ENCODE data around the gene SLC24A4. TPM values are rescaled to one million over a fixed set of nuclear protein-coding genes. Genes with fewer than 3 reads are reported as not detected.

The SLC24A4 gene
- total RNA-seq, 2 experiments from 2014 or later, result not detected

DNA sequence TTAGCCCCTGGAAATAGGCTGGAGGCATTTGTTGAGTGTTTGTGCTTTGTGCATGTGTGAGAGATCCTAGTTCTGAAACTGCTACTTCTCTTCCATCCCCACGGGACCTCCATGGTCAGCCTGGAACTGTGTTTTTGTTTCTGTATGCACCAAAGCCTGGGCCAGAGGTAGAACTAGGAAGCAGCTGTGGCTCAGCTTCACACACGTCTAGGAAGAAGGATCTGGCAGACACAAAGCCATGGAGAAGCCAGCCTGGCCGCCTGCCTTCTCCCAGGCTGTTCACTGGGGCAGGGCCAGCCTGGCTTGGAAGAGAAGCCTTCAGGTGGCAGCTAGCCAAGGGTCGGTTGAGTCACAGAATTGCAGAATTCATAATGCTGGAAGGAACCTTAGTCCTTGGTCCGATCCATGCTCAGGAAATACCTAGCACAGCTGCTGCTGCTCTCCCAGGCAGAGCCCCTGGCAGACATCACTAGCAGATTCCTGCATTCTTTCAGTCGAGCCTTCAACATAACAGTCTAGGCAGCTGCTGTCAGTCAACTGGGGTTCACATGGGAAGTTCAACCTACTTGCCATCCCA lies 217.6 kb downstream of the SLC24A4 start:
- peaks cover 22% of the 10 kb centered on the region for H3K36me3 Mint-ChIP-seq (ENCODE audit: low read depth)
- ChIA-PET POLR2A (interaction anchor here (0.6 to 1.2 kb wide), 2 partner anchors 9 to 142 kb away, joined by 3 to 5 read pairs; no protein-coding TSS in a partner anchor), CTCF (interaction anchor here (0.5 to 2.3 kb wide), 2 partner anchors 72 to 367 kb away, joined by 3 to 9 read pairs; no protein-coding TSS in a partner anchor)
- H3K27me3 Mint-ChIP-seq, result no peaks in the 10 kb centered on the region
- H3K4me3 Mint-ChIP-seq, result no peak overlapping the region
- intact Hi-C loops (cut with micrococcal nuclease), result no loop called here
- ATAC-seq, result no peak
- H3K27ac Mint-ChIP-seq, result peak overlapping the region; percentile 82
- H3K9me3 Mint-ChIP-seq, result no peaks in the 10 kb centered on the region
- H3K4me1 Mint-ChIP-seq (ENCODE audit: low read depth), result peaks cover 74% of the 10 kb centered on the region
- DNase-seq, result no peak
- no peak for TF ChIP-seq CTCF (IDR thresholded peaks at IDR 0.05)

- Mint-ChIP-seq H3K27ac (peak overlapping the region; percentile 58), H3K4me1 (ENCODE audit: low read depth) (peaks cover 62% of the 10 kb centered on the region), H3K9me3 (no peaks in the 10 kb centered on the region), H3K36me3 (ENCODE audit: low read depth) (peaks cover 19% of the 10 kb centered on the region), H3K4me3 (no peak overlapping the region), H3K27me3 (no peaks in the 10 kb centered on the region)
- no peak for TF ChIP-seq CTCF (IDR thresholded peaks at IDR 0.05)
- intact Hi-C loops (cut with micrococcal nuclease), result no loop called here
- ChIA-PET CTCF (interaction anchor here (0.7 to 1.3 kb wide), 4 partner anchors 20 to 408 kb away, joined by 3 to 4 read pairs (median 3); no protein-coding TSS in a partner anchor), POLR2A (interaction anchor here (1.9 kb wide), 1 partner anchor 11 kb away, joined by 14 read pairs; no protein-coding TSS in a partner anchor)
- DNase-seq, result no peak
- no peak for ATAC-seq
Measured at GRCh38 chr14:92542766-92543554, 220.0 kb downstream of the SLC24A4 start.

GRCh38 chr14:92544051-92544720 lies 221.2 kb downstream of the SLC24A4 start:
- TF ChIP-seq CTCF (IDR thresholded peaks at IDR 0.05), result no peak
- Mint-ChIP-seq H3K4me3 (no peak overlapping the region), H3K4me1 (ENCODE audit: low read depth) (peaks cover 55% of the 10 kb centered on the region), H3K36me3 (ENCODE audit: low read depth) (peaks cover 16% of the 10 kb centered on the region), H3K27me3 (no peaks in the 10 kb centered on the region), H3K27ac (no peak overlapping the region), H3K9me3 (no peaks in the 10 kb centered on the region)
- DNase-seq (no peak), ATAC-seq (no peak)
- CTCF ChIA-PET, result interaction anchor here (1.3 kb wide), 1 partner anchor 21 kb away, joined by 4 read pairs; no protein-coding TSS in a partner anchor
- POLR2A ChIA-PET, result interaction anchor here (1.1 kb wide), 1 partner anchor 9 kb away, joined by 5 read pairs; no protein-coding TSS in a partner anchor
- intact Hi-C loops (cut with micrococcal nuclease), result no loop called here

DNA sequence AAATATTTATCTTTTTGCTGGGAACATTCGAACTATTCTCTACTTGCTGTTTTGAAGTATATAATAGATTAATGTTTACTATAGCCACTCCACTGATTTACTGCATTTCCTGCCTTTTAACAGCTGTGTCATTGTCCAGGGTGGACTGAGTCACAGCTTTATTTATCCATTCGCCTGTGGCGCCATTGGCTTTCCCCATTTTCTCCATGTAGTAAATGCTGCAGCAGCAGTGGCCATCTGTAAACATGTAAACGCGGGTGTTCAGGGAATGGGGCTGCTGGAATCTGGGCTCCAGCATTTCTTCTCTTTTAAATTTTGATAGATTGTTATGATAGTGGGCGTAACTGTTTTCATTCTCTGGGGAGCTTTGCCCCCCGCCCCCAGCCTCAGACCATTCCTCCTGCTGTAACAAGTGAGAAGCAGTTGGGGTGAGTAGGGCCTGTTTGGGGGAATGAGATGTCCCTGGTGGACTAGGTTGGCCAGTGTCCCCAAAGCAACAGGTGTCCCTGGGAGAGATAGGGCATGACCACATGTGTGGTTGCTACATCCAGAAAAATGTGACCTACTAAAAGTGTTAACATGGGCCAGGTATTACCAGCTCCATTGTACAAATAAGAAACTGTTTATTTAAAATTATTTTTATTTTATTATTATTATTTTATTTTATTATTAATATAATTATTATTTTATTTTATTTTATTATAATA lies 223.5 kb downstream of the SLC24A4 start:
- ATAC-seq (no peak), DNase-seq (no peak)
- no peaks in the 10 kb centered on the region for H3K9me3 Mint-ChIP-seq
- intact Hi-C loops (cut with micrococcal nuclease), result no loop called here
- TF ChIP-seq CTCF (IDR thresholded peaks at IDR 0.05), result no peak
- ChIA-PET CTCF (interaction anchor here (2.2 to 2.3 kb wide), 2 partner anchors 9 to 10 kb away, joined by 6 to 7 read pairs; no protein-coding TSS in a partner anchor), POLR2A (interaction anchor here (0.8 to 1.2 kb wide), 3 partner anchors 14 to 102 kb away, joined by 3 read pairs; no protein-coding TSS in a partner anchor)
- peaks cover 51% of the 10 kb centered on the region for H3K4me1 Mint-ChIP-seq (ENCODE audit: low read depth)
- no peak overlapping the region for H3K4me3 Mint-ChIP-seq
- H3K36me3 Mint-ChIP-seq (ENCODE audit: low read depth), result peaks cover 12% of the 10 kb centered on the region
- H3K27me3 Mint-ChIP-seq, result no peaks in the 10 kb centered on the region
- H3K27ac Mint-ChIP-seq, result no peak overlapping the region
